HL-60/S4 treated with retinoic acid at 250 ng/mL for 4 days and 3 days (cell line): ENCODE measurements around the gene CCDC27.
"Not testable (repeated sequence)": the region's sequence is repeated elsewhere in the genome, so short reads cannot be mapped to it uniquely, and the experiment has no call there.

Experiments
- in situ Hi-C: fragments of 300-500 bp; cut with MboI; formaldehyde crosslinking; loops from 2 replicates; pipeline ENCODE4 v1.7.0; 2022; ENCODE audit warnings: low sequenced_read_pairs

Gene CCDC27

GRCh38 chr1:3735027-3735681 lies 17.1 kb upstream of the CCDC27 start:
- in situ Hi-C loops, result no loop called here

DNA sequence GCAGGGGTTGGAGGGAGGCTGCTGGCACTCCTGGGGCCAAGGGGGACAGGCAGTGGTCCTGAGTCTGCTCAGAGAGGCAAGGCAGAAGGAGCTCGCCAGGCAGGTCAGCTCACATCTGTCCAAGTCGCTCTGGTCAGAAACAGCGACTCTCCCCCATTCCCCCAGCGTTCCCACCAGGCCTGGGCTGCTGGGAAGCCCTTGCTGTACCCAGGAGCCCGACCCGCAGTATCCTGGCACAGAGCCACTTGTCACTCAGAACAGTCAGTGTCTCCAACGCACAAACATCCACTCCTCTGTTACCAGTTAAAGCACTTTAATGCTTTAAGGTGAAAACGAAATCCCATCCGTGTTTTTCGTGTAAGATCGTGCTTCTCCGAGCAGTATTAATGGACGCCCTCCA lies 16.6 kb upstream of the CCDC27 start:
- in situ Hi-C loops, result no loop called here

DNA sequence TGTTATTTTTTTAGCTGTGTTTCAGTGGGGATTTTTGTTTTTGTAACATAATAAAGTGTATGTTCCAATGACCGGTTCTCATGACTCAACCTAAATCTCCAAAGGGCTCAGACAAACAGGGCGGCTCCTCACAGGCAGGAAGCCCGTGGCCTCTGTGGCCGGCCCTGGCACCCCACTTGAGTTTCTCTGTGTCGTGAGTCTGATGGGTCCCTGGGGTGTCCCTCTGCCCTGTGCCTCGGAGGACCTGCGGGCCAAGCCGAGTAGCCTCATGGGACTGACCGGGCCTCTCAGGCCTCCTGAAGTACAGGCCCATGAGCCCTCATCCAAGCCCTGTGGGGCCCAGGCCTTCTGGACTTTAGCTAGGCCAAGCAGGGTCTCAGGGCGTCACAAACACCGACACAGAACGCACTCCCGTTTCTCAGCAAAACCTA lies 16.1 kb upstream of the CCDC27 start:
- in situ Hi-C loops, result no loop called here

GRCh38 chr1:3736708-3737107 lies 15.5 kb upstream of the CCDC27 start:
- in situ Hi-C loops, result no loop called here

- in situ Hi-C loops, result no loop called here
Measured at GRCh38 chr1:3738943-3739342, 13.3 kb upstream of the CCDC27 start.

DNA sequence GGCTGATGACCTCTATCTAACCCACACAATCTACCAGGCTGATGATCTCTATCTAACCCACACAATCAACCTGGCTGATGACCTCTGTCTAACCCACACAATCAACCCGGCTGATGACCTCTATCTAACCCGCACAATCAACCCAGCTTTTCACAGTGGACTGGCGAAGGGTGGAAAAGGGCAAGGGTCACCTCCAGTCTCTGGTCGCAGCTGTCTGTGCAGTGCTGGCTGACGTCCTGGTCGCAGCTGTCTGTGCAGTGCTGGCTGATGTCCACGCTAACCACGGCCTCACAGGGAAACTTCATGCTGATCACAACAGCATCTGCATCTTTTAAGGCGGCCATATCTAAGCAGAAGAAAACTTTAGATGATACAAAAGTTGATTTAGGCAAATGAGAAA lies 12.2 kb upstream of the CCDC27 start:
- in situ Hi-C loops, result no loop called here

DNA sequence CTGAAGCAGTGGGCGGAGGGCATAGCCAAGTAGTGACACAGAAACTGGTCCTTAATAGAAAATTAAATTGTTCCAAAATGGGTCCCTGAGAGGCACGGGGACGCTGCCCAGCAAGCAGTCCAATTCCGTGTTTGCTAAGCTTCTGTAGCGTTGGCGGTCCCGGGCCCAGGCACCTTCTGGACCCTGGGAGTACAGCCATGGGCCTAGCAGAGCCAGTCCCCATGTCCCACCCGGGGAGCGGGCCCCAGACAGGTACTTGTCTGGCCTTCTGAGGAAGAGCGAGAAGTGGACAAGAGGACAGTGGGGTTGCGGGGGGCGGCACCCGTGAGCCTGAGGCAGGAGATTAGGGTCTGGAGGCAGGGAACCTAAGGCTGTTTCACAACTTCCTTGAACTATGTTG lies 11.5 kb upstream of the CCDC27 start:
- in situ Hi-C loops, result no loop called here

- in situ Hi-C loops, result no loop called here
Measured at GRCh38 chr1:3741566-3742438, 10.4 kb upstream of the CCDC27 start.

DNA sequence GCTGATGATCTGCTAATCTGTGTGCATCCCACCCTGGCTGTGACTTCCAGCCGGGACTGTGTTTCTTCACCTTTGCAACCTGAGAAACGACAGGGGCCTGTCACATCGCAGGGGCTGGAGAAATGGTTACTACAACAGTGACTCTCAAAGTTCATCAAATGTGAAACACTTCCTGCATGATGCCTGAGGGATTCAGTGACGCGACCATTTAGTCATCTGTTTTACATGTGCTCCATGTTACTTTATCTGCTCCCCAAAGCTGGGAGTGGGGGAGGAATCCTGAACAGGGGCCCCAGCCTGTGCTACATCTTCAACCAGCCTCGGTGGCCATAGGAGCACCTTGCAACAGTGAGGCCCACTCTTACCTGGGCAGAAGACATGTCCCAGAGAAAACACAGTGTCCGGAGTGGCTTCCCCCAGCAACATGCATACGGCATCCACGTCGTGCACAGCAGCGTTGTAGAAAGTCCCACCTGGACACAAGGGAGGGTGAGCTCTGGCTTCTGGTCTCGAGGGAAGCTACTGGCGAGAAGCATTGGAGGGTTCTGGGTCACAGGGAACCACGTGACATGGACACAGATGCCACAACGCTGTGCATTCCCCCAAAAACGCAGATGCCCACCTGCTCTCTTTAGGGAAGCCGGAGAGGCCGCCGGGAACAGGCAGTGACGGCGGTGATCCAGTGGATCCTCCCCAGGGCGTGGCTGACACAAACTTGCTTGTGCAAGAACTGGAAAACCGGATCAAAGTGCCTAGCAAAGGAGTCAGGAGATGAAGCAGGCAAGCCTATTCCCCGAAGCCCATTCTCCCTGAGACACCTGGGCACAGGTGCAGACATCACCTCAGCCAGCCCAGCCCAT lies 9.6 kb upstream of the CCDC27 start:
- in situ Hi-C loops, result no loop called here

GRCh38 chr1:3743421-3743820 lies 8.8 kb upstream of the CCDC27 start:
- in situ Hi-C loops, result no loop called here

DNA sequence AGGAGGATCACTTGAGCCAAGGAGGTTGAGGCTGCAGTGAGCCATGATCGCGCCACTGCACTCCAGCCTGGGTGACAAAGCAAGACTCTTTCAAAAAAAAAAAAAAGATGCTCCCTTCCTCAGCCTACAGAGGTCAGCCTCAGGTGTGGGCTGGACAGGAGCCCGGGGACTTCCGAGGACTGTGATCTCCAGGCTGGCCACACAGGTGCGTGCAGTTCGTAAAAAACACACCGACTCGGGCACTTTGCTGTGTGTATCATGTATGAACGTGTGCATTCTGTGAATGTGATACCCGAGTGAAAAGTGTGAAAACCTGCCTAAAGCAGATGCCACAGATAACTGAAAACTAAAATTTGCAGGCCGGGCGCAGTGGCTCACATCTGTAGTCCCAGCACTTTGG lies 8.4 kb upstream of the CCDC27 start:
- in situ Hi-C loops, result no loop called here

- in situ Hi-C loops, result no loop called here
Measured at GRCh38 chr1:3744646-3745045, 7.6 kb upstream of the CCDC27 start.

DNA sequence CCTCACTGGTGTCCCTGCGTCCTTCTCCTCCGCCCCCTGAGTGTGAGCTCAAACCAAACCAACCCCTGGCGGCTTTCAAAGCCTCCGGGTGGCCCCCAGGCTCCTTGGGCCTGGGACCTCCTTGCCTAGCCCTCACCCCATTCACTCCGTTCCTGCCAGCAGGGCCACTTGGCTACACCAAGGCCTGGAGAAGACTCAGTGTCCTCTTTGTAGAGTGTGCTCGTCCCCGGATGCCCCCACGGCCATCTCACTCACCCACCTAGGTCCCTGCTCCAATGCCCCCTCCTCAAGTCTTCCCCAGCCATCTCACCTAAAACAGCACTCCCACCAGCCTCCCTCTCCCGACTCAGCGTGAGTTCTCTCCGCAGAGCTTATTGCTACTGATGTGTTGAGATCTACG lies 7.2 kb upstream of the CCDC27 start:
- in situ Hi-C loops, result no loop called here

- in situ Hi-C loops, result no loop called here
Measured at GRCh38 chr1:3745590-3746381, 6.5 kb upstream of the CCDC27 start.

- in situ Hi-C loops, result no loop called here
Measured at GRCh38 chr1:3746389-3746829, 5.8 kb upstream of the CCDC27 start.

DNA sequence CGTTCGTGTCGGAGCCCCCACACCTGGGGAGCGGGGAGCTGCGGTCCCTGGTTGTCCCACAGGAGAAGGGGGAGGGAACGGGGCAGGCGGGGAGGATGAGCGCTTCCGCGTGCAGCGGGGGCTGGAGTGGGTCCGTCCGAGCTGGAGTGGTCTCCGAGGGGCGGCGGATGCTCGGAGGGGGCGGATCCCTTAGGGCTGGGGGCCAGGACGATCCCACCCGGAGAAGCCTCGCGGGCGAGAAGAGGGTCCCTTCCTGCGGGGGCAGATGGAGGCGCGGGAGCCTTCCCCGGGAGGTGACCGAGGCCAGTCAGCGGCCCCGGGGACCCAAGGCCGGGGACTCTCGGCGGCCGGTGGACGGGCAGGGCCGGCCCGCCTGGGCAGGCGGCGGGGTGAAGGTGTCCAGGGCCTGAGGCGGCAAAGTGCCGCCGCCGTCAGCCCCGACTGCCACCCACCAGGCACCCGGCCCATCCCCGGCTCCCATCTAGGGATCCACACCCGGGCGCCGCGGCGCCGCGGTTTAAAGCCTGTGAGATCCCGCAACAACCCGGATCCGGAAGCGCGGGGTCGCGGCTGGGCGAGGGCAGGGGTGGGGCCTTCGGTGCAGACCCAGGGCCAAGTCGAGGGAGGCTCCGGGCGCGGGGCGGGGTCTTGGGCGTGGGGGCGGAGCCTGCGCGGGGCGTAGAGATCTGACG lies 5.3 kb upstream of the CCDC27 start:
- in situ Hi-C loops, result no loop called here

DNA sequence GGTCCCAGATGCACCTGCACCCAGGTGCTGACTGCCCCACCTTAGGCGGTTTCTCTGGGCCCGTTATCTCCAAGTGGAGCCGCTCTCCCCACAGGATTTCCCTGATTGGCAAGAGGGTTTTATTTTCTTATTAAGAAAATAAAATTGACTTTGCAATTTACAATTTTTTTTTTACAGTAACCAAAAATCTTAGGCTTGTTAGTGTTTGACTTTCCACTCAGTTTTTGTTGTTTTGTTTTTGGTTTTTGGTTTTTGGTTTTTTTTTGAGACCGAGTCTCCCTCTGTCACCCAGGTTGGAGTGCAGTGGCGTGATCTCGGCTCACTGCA lies 4.8 kb upstream of the CCDC27 start:
- in situ Hi-C loops, result no loop called here

- in situ Hi-C loops, result no loop called here
Measured at GRCh38 chr1:3747903-3748302, 4.3 kb upstream of the CCDC27 start.

- in situ Hi-C loops, result not testable (repeated sequence)
Measured at GRCh38 chr1:3748316-3748900, 3.8 kb upstream of the CCDC27 start.

GRCh38 chr1:3749512-3749911 lies 2.7 kb upstream of the CCDC27 start:
- in situ Hi-C loops, result no loop called here
